AG09319 (cell line): ENCODE measurements around the gene CARHSP1.

Experiments
- DNase-seq: peaks from one replicate; pipeline ENCODE4 v3.0.0-alpha.2; 2010; ENCODE audit warnings: low read depth; ENCODE audit errors: extremely low read depth
- CTCF ChIP-seq: IDR thresholded peaks from 2 replicates; pipeline ENCODE4 v1.5.1; 2011; ENCODE audit warnings: low read depth, mild to moderate bottlenecking, inconsistent platforms, low read length, moderate library complexity

The CARHSP1 gene

GRCh38 chr16:8900343-8900742 lies 31.5 kb upstream of the CARHSP1 start:
- DNase-seq: no peak
- no peak for TF ChIP-seq CTCF

DNA sequence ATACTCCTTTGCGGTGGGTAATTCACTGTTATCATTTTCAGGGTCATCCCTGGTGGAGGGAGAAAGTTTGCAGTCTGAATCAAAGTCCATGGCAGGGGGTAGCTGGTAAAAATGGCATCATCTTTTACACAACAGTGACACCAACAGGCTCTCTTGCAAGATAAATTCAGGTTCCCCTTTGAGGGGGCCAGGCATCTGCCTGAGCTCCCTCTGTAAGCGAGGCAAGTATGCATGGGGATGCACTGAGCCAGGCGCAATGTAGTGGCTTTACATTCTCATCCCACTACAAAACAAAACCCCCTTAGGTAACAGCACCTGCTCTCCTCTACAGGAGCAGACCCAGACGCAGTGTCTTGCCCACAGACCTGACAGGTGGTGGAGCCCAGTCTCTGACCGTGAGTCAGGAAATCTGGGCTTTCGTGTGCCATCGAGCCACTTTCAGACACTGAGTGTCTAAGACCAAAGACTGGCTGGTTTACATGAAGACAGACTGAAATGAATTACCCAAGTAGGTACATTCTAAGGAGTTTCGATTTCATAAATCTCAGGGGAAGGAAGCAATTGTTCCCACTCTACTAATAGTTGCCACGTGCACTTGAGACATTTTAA lies 31.0 kb upstream of the CARHSP1 start:
- no peak for DNase-seq
- no peak for TF ChIP-seq CTCF

DNA sequence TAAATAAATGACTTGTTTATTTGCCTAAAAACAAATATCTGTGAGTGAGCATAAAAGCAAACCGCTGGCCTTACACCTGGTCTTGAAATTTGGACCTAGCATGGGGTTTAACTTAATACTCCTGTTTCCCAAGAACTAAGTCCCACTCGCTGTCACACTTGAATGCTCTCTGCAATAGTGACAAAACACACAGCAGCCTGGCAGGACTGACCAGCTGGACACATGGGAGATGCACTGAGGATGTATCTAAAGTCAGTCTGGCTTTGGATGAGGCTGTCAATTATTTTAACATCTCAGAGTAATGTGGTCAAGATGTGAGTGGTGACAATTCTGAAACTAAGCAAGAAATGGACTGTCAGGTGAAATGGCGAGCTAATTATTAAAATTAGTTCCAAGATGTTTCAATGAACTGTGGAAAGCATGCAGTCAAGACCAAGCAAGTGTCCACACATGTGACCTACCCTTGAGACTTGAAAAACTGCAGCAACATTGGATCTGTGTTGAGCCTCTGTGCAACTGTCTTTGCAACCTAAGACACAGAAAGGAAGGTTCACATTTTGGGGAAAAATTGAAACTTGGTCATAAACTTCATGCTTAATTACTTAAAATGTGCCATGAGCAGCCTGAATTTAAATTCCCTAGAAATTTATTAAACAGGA lies 30.0 kb upstream of the CARHSP1 start:
- no peak for DNase-seq
- no peak for TF ChIP-seq CTCF

DNA sequence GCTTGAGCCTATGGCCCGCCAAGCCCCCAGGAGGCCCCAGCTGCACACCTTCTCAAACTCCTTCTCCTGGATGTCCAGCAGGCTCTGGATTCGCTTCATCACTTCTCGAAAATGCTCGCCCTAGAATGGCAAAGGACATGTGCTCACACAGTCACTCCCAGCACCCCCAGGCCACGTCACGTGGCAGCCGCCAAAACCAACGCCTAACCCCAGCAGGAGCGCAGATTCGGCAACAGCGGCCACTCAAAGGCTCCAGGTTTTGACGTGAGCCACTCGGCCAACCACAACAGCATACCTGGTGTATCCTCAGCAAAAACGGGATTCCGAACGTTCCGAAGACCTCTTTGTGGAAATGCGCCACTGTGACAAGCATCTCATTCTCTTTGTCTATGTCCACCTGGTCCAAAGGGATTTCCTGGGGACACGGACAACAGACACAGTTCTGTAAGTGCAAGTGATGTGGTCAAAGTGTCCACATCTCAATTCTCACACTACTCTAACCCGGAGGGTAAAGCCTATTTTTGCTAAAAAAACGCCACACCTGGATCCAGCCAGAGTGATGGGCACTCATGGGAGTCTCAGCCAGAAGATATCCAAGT lies 26.0 kb upstream of the CARHSP1 start:
- no peak for TF ChIP-seq CTCF

DNA sequence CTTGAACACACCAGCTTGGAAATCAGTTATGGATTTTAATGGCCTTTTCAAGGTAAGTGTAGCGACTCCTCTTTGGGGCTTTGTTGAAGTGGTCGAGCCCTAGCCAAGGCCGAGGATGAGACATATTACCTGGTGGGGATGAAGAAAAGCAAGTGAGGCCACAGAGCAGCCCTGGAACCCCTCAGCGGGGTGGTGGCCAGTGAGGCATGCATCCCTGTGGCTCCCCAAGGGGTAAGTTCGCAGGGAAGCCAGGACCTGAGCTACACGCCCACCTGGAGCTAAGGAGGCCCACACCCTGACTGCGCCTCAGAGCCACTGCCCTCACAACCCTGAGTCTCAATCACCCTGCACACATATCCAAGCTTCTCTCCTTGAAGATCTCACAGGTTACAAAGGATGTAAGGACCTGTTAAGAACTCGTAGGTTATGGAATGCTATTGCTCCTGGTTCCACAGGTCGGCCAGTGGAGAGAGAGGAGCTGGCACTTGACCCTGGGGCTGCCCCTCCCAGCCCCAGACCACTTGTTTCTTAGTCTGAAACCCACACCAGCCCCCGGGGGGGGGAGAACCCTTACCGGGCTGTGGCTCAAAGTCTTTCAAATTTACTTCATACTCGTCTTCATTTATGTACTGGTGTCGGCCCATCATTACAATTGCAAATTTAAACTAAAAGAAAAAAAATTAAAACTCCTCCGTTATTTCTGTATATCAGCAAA lies 25.3 kb upstream of the CARHSP1 start:
- DNase-seq: no peak
- no peak for TF ChIP-seq CTCF

More for the DNA sequence above, 26.0 kb upstream of the CARHSP1 start:
- DNase-seq: no peak

DNA sequence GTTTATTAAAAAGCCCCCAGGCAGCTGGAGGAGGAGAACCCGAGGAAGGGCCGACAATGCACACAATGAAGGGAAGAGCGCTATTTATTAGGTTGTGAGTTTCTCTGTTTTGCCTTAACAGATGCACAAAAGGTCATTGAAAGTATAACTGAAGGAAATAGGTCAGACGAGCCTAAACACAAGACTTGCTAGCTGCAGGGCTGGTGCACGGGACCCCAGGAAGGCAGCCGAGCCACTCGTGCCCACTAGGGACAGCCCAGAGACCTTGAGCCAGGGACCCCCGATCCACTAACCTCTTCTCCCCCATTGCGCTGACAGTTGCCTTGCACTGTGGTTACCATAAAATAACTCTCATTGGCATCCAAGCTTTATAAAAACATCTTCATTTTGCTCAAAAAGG lies 24.6 kb upstream of the CARHSP1 start:
- no peak for TF ChIP-seq CTCF
- no peak for DNase-seq

- no peak for DNase-seq
- no peak for TF ChIP-seq CTCF
Observed at GRCh38 chr16:8892101-8892575, 23.3 kb upstream of the CARHSP1 start.
